Gastrocnemius medialis (tissue), 4 donors: ENCODE measurements around the gene ROGDI.

Experiments
- POLR2A ChIP-seq, 2 donors: fragments of 450-650 bp; IDR thresholded peaks; one replicate each; pipeline ENCODE4 v1.6.1; 2017; ENCODE audit warnings: antibody characterized with exemption in 2 of 2, mild to moderate bottlenecking in 2 of 2, moderate library complexity in 2 of 2
- TF ChIP-seq, protein P1 (sequence below), 5 experiments: fragments of 450-650 bp in 3 of 5; fragments of 200-600 bp in 2 of 5; sonication (generic) in 2 of 5; IDR thresholded peaks in 4 of 5; conservative IDR thresholded peaks in 1 of 5; 1 replicate in 4 of 5; 2 replicates in 1 of 5; pipeline ENCODE4 v1.5.1; 2016 to 2019; ENCODE audit warnings: antibody characterized with exemption in 5 of 5, mild to moderate bottlenecking in 3 of 5, moderate library complexity in 3 of 5

GRCh38 chr16:4746991-4747574, 55.4 kb downstream of the ROGDI start:
- TF ChIP-seq, protein P1, sequence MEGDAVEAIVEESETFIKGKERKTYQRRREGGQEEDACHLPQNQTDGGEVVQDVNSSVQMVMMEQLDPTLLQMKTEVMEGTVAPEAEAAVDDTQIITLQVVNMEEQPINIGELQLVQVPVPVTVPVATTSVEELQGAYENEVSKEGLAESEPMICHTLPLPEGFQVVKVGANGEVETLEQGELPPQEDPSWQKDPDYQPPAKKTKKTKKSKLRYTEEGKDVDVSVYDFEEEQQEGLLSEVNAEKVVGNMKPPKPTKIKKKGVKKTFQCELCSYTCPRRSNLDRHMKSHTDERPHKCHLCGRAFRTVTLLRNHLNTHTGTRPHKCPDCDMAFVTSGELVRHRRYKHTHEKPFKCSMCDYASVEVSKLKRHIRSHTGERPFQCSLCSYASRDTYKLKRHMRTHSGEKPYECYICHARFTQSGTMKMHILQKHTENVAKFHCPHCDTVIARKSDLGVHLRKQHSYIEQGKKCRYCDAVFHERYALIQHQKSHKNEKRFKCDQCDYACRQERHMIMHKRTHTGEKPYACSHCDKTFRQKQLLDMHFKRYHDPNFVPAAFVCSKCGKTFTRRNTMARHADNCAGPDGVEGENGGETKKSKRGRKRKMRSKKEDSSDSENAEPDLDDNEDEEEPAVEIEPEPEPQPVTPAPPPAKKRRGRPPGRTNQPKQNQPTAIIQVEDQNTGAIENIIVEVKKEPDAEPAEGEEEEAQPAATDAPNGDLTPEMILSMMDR (IDR thresholded peaks at IDR 0.05 in 4 of 5, conservative IDR thresholded peaks at IDR 0.05 in 1 of 5) = no peak
- TF ChIP-seq POLR2A (IDR thresholded peaks at IDR 0.05) = no peak
